Dedifferentiated amniotic fluid mesenchymal stem cell (primary cell): ENCODE measurements around the gene KANK3.
"Not testable (repeated sequence)": the region's sequence is repeated elsewhere in the genome, so short reads cannot be mapped to it uniquely, and the experiment has no call there.

Experiments used
- DNase-seq: peaks from one replicate; pipeline ENCODE4 v3.0.0-alpha.2; 2016; ENCODE audit errors: extremely low spot score

The KANK3 gene

DNA sequence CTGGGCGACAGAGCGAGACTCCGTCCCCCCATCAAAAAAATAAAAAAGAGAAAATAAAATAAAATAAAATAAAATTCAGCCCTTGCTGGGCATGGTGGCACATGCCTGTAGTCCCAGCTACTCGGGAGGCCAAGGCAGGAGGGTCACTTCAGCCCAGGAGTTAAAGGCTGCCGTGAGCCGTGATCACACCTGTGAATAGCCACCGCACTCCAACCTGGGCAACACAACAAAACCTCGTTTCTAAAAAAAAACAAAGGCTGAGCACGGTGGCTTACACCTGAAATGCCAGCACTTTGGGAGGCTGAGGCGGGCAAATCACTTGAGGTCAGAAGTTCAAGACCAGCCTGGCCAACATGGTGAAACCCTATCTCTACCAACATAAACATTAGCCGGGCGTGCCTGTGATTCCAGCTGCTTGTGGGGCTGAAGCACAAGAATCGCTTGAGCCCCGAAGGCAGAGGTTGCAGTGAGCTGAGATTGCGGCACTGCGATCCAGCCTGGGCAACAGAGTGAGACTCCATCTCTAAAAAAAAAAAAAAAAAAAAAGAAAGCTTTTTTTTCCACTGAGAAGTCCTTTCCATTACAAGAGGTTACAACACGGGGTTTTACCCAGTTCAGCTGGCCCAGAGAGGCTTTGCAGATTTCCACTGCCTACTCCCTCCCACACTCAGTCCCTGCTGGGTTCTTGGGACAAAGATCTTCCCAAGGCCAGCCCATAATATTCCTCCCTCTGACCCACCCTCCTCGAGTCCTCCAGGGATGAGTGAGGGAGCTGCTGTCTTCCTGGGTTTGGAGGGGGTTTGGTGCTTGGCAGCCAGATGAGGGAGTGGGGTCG, 27.3 kb upstream of the KANK3 start:
- DNase-seq = no peak

DNA sequence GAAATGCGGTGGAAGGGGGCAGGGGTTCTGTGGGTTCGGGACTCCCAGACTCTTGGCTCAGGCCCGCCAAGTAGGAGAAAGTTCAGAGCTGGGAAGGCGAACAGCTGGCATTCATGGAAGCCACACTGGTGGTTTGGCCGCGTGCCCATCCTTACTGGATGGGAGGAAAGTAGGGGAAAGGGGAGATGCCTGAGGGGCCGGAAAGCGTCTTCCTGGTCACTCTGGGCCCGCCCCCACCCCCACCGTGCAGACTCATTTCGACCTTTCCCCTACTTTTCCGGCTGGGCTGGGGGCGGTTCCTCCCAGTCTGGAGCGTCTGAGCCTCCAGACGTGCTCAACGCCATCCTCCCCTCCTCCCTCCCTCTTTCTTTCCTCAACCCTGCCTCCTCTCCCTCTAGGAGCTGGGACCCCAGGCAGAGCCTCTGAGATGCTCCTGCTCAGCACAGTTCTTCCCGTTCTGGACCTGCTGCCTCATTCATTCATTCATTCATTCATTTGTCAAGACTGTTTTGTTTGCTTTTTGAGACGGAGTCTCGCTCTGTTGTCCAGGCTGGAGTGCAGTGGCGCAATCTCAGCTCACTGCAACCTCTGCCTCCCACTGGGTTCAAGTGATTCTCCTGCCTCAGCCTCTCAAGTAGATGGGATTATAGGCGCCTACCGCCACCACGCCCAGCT, 24.4 kb upstream of the KANK3 start:
- DNase-seq = peak; percentile 93

DNA sequence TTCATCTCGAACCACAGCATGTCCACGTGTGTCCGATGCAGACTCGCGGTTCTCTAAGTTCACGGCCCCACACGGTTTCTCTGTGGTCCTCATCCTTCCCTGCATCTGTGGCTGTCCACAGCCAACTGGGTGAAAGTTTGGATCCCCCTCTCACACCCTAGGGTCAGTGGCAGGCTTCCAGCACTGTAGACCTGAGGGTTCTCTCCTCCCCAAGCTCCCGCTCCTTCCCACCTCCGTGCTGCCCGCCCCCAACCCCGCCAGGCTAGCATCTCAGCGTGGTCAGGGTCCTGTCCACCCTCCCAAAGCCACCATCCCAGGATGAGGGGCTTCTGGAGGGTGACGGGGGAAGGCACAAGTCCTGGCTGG, 23.9 kb upstream of the KANK3 start:
- peak; percentile 10 for DNase-seq

DNA sequence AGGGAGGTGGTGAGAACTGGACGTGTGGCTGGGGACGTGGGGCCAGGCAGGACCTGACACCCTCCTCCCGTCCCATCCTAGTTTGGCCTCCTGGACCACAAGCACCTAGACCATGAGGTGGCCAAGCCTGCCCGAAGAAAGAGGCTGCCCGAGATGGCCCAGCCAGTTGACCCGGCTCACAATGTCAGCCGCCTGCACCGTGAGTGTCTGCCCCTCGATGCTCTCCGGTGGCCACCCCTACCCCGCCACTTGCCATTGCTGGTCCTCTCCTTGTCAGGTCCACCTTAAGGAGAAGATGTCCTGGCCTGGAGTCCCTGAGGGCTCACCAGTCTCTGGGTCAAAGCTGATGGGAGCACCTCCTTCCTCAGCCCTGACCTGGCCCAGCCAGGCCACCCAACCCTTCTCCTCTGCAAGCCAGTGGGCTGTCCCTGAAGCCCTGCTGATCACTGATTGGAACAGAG, 23.1 kb upstream of the KANK3 start:
- no peak for DNase-seq

DNA sequence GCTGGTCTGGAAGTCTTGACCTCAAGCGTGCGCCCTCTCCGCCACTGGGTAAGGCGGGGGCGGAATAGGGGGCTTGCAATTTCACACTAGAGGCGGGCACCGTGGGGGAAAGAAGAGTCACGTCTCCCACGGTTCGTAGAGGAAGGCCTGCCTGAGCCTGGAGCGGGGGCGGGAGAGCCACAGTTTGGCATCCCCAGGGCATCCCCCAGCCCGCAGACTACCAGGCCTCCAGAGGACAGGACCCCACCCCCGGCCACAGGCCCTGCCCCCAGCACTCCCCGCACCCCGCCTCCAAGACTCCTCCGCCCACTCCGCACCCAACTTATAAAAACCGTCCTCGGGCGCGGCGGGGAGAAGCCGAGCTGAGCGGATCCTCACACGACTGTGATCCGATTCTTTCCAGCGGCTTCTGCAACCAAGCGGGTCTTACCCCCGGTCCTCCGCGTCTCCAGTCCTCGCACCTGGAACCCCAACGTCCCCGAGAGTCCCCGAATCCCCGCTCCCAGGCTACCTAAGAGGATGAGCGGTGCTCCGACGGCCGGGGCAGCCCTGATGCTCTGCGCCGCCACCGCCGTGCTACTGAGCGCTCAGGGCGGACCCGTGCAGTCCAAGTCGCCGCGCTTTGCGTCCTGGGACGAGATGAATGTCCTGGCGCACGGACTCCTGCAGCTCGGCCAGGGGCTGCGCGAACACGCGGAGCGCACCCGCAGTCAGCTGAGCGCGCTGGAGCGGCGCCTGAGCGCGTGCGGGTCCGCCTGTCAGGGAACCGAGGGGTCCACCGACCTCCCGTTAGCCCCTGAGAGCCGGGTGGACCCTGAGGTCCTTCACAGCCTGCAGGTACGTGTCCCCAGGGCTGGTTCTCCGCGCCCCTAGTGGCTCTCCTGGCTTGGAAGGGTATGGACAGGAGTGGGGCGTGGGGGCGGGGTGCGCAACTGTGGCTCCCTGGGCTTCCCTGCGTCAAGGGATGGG, 21.0 kb upstream of the KANK3 start, which contains the start of gene ANGPTL4:
Gene ANGPTL4 (plus strand): TSS at position 353 of the 969 bp plus-strand sequence. CDS start 167 bp downstream, at position 520.
- peak; percentile 63 for DNase-seq

DNA sequence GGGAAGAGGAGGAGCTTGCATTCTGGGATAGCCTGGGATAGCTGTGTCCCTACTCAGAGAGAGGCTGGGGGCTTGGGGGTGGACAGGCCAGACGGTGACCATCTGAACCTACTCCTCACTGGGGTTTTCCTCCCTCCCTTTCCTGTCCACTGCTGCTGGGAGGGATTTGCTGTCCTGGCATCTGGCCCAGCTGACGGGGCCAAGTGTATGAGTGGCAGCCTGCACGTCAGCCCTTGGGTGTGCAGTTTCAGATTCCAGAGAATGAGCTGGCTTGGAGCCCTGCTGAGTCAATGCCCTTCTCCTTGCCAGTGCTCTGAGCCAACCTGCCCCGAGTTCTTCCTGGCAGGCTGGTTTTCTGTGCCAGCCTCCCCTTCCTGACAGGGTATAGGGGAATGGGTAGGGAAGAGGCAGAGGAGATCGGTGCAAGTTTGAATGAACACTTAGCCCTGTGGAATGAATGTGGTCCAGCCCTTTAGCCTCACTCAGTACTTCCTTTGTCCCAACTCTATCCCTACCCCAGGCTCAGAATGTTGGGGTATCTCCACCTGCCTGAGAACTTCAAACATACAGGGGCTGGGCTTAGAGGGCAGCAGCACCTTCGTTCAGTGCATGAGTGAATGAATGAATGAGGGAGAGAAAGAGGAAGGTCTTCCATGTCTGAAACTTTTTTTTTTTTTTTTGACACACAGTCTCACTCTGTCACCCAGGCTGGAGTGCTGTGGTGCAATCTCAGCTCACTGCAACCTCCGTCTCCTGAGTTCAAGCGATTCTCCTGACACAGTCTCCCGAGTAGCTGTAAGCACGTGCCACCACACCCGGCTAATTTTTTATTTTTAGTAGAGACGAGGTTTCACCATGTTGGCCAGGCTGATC, 19.1 kb upstream of the KANK3 start:
- DNase-seq = peak; percentile 98

DNA sequence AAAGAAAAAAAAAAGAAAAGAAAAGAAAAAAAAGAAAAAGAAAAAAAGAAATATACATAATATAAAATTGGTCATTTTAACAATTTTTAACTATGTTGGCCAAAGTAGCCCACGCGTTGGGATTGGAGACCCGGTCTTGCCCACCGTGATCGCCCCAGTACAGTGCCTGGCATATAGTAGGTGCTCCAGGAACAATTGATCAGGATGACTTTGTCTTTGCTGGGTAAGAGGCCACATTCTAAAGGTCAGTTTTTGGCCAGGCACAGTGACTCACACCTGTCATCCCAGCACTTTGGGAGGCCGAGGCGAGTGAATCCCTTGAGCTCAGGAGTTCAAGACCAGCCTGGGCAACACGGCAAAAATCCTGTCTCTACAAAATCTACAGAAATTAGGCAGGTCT, 17.1 kb upstream of the KANK3 start:
- peak; percentile 3 for DNase-seq

DNA sequence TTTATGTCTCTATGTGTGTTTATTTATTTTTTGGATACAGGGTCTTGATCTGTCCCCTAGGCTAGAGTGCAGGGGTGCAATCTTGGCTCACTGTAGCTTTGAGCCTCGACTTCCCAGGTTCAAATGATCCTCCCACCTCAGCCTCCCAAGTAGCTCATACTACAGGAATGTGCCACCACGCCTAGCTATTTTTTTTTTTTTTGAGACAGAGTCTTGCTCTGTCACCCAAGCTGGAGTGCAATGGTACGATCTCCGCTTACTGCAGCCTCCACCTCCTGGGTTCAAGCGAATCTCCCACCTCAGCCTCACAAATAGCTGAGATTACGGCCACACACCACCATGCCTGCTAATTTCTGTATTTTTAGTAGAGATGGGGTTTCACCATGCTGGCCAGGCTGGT, 15.9 kb upstream of the KANK3 start:
- DNase-seq = no peak

DNA sequence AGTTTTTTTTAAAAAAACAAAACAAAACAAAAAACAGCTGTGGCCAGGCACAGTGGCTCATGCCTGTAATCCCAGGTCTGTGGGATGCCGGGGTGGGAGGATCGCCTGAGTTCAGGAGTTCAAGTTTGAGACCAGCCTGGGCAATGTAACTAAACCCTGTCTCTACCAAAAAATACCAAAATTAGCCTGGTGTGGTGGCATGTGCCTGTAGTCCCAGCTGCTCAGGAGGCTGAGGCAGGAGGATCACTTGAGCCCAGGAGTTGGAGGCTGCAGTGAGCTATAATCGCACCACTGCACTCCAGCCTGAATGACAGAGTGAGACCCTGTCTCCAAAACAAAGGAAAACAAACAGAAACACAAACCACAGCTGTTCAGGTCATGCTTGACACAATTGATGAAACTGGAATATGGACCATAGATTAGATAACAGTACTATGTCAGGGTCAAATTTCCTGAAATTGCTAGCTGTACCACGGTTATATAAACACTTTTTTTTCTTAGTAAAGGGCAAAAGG, 14.0 kb upstream of the KANK3 start:
- peak; percentile 8 for DNase-seq

DNA sequence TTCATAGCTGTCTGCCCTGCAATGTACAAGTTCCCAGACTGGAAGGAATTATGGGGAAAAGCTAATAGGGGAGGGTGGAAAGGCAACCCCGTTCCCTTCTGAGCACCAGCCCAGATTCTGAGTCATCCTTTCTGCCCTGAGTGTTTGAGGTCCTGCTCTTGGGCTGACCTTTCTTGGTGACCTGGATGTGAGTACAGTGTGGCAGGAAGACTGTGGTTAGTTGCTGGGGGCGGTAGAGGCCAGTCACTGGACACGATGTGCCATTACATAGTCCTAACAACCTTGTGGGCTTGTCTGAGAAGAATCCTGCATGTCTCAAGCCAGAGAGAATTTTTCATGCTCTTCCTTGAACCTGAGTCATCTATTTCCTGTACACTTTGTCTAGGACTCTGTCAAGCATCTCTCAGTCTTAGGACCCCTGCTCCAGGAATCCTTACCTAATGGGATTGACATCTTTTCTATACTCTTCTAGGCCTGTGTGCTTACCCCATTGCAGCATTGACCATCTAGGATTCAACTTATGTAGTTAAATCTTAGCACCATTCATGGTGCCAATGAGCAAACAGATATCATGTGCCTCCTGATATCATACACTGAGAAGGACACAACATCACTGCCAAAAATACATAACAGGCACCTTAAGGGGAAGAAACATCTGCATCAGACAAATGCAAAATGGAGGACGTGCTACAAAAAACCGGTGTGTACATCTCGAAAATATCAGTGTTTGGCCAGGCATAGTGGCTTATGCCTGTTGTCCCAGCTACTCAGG, 12.8 kb upstream of the KANK3 start:
- peak; percentile 40 for DNase-seq

DNA sequence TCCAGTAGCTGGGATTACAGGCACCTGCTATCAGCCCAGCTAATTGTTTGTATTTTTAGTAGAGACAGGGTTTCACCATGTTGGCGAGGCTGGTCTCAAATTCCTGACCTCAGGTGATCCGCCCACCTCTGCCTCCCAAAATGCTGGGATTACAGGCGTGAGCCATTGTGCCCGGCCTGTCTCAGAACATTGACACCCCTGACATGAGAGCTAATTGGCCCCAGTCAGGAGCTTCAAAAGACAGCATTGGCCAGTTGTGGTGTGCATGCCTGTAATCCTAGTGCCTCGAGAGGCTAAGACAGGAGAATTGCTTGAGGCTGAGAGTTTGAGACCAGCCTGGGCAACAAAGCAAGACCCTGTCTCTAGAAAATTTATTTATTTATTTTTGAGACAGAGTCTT, 9.8 kb upstream of the KANK3 start:
- DNase-seq = not testable (repeated sequence)

DNA sequence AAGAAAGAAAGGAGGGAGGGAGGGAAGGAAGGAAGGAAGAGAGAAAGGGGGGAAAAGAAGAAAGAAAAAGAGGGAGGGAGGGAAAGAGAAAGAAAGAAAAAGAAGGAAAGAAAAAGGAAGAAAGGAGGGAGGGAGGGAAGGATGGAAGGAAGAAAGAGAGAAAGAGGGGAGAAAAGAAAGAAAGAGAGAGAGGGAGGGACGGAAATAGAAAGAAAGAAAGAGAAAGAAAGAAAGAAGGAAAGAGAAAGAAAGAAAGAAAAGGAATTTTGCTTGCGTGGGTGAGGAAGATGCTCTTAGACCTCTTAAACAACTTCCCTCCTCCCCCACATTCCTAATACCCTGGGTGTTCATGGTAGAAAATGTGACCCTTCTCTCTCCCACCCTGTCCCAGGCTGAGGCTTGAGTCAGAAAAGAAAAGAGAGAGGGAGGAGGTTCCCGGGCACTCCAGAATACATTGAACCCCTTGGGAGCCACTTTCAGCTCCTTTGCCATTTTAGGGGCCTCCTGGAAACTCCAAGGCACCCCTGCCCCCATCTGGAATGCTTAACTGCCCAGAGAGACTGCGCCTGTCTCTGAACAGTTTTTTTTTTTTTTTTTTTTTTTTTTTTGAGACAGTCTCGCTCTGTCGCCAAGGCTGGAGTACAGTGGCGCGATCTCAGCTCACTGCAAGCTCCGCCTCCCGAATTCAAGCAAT, 9.2 kb upstream of the KANK3 start:
- peak; percentile 14 for DNase-seq

DNA sequence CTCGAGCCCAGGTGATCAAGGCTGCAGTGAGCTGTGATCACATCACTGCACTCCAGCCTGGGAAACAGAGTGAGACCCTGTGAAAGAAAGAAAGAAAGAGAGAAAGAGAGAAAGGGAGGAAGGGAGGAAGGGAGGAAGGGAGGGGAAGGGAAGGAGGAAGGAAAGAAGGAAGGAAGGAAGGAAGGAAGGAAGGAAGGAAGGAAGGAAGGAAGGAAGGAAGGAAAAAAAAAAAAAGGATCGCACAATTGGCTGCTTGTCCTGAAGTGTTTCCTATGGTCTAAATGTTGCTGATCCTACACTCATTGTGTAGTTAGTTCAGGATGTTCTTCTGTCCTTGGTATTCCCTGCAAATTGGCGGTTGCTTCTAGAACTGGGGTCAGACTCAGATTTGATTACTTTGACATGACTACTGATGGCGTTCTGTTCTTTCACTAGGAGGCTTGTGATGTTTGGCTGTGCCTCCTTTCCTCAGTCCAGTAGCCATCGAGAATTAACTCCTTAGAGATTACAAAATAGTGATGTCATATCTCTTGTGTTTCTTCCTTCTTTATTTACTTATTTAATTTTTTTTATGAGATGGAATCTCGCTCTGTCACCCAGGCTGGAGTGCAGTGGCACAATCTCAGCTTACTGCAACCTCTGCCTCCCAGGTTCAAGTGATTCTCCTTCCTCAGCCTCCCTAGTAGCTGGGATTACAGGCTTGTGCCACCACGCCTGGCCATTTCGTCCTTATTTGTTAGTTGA, 6.7 kb upstream of the KANK3 start:
- peak; percentile 4 for DNase-seq

DNA sequence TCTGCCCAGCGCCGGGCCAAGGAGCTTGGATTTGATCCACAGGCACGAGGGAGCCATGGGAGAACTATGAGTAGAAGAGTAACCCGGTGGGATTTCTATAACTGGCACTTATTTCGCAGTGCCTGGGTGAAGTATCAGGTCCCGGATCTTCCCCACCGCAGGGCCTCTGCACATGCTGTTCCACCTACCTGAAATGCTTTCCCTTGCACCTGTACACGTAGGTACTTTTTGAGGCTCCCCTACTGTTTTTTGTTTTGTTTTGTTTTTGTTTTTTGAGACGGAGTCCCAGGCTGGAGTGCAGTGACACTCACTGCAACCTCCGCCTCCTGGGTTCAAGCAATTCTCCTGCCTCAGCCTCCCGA, 402 bp upstream of the KANK3 start:
- DNase-seq = no peak

DNA sequence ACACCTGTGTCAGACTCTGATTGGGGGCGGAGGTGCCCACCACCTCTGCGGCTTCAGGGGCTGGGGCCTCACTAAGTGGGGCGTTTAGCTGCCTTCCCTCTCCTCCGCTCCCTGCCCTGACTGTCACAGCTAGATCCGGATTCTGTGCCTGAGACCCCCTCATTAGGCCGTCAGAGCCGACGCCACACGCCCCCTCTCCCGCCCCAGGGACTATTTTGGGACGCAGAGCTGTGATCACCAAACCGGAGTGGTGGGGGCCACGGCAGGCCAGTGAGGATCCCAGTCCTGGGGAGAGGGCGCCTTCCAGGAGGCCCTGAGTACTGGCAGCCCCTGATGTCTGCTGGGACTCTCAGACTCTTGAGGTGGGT, 762 bp downstream of the KANK3 start:
- peak; percentile 13 for DNase-seq

DNA sequence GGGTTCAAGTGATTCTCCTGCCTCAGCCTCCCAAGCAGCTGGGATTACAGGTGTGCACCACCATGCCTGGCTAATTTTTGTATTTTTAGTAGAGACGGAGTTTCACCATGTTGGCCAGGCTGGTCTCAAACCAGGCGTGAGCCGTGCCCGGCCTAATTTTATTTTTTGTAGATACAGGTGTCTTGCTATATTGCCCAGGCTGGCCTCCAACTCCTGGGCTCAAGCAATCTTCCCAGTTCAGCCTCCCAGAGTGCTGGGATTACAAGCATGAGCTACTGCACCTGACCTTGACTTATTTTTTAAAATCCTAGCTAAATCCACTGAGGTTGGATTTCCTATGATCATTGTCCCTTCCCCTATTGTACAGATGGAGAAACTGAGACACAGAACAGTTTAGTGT, 1.6 kb downstream of the KANK3 start:
- peak; percentile 9 for DNase-seq

DNA sequence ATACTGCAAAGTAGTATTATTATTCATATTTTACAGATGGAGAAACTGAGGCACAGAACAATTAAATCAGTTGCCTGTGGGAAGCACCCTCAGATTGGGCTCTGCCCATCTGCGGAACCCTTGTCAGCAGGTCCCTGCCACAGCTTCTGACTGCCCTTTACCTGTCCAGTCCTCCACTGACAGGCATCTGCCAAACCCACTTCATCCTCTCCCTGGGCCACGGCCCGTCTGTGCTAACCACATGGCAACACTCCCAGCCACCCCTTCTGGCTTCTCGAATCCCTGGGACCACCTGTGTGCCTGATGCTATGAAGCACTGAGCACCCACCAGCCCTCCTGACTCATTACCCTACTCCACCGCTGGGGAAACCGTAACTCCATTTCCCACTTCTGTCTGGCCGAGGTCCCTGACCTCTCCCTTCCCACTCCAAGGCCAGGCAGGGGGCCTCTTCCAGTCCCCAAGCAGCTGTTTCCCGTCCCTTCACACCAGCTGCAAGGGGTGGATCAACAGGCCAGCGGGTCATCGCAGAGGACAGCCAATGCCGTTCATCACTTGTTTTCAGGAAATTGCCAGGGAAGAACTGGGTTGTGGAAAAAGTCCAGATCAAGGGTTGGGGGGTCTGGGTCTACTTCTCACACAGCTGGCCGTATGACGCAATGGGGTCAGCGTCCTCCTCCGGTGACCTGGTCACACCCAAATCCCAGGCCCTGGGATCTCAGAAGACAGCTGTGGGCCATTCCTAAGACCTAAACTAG, 2.5 kb downstream of the KANK3 start:
- peak; percentile 11 for DNase-seq

DNA sequence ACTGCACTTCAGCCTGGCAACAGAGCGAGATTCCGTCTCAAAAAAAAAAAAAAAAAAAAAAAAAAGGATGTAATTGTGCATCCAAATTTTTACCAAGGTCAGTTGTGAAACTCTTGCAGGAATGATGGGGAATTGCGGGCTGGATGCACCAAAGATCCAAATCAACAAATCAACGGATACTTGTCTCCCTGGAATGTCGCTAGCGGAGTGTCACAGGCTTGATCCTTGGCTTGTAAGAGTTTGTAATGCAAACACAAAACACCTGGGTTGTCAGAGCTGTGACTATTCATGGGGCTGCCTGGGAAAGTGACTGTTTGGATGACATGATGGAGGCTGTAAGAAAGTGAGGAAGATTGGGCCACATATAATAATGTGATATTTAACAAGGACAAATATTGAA, 4.2 kb downstream of the KANK3 start:
- peak; percentile 9 for DNase-seq
